ENCODE data around the gene VPS37C. TPM values are rescaled to one million over a fixed set of nuclear protein-coding genes. Genes with fewer than 3 reads are reported as not detected.

VPS37C gene
- total and polyA plus RNA-seq, 10 of the 15 experiments (the other 5 are each of a cell fraction or from before 2014, with no cell fraction given): 0.39 to 16.5 (median 7.8) TPM

DNA sequence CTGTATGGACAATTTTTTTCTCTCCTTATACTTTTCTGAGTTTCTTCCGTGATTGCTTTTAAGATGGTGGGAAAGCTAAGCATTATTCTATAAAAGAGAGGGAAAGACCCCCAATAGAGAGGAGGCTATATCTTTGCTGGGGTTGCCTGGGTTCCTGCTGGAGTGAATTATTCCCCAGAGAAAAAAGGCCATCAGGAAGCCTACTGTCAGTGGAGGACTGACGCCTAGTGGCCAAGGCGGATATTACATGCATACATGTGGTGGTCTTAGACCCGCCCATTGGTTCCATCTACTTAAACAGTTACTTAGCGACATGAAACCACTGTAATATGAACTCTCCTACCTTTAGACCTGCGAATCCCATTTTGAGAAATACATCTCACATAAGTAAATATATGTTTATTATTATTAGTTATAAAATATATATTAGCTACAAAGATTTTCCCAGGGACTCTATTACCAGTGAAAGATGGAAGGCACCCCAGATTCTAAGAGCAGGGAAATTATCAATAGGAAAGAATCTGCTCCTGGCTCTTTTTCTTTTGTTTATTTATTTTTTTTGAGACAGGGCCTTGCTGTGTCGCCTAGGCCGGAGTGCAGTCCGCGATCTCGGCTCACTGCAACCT, 26.4 kb upstream of the VPS37C start (continued):
- TF ChIP-seq JUND (IDR thresholded peaks at IDR 0.05; ENCODE audit: low read depth, low read length) (no peak), NR2C1 (IDR thresholded peaks at IDR 0.05) (no peak), SREBF2 (IDR thresholded peaks at IDR 0.05; ENCODE audit: low read length) (no peak), CHD1 (IDR thresholded peaks at IDR 0.05; ENCODE audit: low read depth, low read length) (no peak), SMAD1 (IDR thresholded peaks at IDR 0.05; ENCODE audit: low read depth, partially characterized antibody) (no peak), MLLT1 (IDR thresholded peaks at IDR 0.05) (no peak), HDAC2 (IDR thresholded peaks at IDR 0.05) (no peak), GATAD2B (conservative IDR thresholded peaks at IDR 0.05; ENCODE audit: low read depth) (no peak), YY1 (IDR thresholded peaks at IDR 0.05; ENCODE audit: low read depth, low read length) (peak; percentile 76), EED (IDR thresholded peaks at IDR 0.05; ENCODE audit: low read depth) (no peak), RAD51 (IDR thresholded peaks at IDR 0.05) (no peak), MEF2B (IDR thresholded peaks at IDR 0.05; ENCODE audit: partially characterized antibody, poor library complexity, severe bottlenecking) (peak; percentile 95)
- TF ChIP-seq, protein P1, sequence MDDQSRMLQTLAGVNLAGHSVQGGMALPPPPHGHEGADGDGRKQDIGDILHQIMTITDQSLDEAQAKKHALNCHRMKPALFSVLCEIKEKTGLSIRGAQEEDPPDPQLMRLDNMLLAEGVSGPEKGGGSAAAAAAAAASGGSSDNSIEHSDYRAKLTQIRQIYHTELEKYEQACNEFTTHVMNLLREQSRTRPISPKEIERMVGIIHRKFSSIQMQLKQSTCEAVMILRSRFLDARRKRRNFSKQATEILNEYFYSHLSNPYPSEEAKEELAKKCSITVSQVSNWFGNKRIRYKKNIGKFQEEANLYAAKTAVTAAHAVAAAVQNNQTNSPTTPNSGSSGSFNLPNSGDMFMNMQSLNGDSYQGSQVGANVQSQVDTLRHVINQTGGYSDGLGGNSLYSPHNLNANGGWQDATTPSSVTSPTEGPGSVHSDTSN (IDR thresholded peaks at IDR 0.05; ENCODE audit: insufficient replicate concordance, low read depth, low read length): no peak
- TF ChIP-seq, protein P2, sequence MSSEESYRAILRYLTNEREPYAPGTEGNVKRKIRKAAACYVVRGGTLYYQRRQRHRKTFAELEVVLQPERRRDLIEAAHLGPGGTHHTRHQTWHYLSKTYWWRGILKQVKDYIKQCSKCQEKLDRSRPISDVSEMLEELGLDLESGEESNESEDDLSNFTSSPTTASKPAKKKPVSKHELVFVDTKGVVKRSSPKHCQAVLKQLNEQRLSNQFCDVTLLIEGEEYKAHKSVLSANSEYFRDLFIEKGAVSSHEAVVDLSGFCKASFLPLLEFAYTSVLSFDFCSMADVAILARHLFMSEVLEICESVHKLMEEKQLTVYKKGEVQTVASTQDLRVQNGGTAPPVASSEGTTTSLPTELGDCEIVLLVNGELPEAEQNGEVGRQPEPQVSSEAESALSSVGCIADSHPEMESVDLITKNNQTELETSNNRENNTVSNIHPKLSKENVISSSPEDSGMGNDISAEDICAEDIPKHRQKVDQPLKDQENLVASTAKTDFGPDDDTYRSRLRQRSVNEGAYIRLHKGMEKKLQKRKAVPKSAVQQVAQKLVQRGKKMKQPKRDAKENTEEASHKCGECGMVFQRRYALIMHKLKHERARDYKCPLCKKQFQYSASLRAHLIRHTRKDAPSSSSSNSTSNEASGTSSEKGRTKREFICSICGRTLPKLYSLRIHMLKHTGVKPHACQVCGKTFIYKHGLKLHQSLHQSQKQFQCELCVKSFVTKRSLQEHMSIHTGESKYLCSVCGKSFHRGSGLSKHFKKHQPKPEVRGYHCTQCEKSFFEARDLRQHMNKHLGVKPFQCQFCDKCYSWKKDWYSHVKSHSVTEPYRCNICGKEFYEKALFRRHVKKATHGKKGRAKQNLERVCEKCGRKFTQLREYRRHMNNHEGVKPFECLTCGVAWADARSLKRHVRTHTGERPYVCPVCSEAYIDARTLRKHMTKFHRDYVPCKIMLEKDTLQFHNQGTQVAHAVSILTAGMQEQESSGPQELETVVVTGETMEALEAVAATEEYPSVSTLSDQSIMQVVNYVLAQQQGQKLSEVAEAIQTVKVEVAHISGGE (CRISPR knock-in tag; IDR thresholded peaks at IDR 0.05): no peak
- TF ChIP-seq, protein P3, sequence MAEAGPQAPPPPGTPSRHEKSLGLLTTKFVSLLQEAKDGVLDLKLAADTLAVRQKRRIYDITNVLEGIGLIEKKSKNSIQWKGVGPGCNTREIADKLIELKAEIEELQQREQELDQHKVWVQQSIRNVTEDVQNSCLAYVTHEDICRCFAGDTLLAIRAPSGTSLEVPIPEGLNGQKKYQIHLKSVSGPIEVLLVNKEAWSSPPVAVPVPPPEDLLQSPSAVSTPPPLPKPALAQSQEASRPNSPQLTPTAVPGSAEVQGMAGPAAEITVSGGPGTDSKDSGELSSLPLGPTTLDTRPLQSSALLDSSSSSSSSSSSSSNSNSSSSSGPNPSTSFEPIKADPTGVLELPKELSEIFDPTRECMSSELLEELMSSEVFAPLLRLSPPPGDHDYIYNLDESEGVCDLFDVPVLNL (IDR thresholded peaks at IDR 0.05; ENCODE audit: low read depth, low read length): no peak
- TF ChIP-seq, protein P4, sequence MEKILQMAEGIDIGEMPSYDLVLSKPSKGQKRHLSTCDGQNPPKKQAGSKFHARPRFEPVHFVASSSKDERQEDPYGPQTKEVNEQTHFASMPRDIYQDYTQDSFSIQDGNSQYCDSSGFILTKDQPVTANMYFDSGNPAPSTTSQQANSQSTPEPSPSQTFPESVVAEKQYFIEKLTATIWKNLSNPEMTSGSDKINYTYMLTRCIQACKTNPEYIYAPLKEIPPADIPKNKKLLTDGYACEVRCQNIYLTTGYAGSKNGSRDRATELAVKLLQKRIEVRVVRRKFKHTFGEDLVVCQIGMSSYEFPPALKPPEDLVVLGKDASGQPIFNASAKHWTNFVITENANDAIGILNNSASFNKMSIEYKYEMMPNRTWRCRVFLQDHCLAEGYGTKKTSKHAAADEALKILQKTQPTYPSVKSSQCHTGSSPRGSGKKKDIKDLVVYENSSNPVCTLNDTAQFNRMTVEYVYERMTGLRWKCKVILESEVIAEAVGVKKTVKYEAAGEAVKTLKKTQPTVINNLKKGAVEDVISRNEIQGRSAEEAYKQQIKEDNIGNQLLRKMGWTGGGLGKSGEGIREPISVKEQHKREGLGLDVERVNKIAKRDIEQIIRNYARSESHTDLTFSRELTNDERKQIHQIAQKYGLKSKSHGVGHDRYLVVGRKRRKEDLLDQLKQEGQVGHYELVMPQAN (conservative IDR thresholded peaks at IDR 0.05): no peak
- TF ChIP-seq, protein P5, sequence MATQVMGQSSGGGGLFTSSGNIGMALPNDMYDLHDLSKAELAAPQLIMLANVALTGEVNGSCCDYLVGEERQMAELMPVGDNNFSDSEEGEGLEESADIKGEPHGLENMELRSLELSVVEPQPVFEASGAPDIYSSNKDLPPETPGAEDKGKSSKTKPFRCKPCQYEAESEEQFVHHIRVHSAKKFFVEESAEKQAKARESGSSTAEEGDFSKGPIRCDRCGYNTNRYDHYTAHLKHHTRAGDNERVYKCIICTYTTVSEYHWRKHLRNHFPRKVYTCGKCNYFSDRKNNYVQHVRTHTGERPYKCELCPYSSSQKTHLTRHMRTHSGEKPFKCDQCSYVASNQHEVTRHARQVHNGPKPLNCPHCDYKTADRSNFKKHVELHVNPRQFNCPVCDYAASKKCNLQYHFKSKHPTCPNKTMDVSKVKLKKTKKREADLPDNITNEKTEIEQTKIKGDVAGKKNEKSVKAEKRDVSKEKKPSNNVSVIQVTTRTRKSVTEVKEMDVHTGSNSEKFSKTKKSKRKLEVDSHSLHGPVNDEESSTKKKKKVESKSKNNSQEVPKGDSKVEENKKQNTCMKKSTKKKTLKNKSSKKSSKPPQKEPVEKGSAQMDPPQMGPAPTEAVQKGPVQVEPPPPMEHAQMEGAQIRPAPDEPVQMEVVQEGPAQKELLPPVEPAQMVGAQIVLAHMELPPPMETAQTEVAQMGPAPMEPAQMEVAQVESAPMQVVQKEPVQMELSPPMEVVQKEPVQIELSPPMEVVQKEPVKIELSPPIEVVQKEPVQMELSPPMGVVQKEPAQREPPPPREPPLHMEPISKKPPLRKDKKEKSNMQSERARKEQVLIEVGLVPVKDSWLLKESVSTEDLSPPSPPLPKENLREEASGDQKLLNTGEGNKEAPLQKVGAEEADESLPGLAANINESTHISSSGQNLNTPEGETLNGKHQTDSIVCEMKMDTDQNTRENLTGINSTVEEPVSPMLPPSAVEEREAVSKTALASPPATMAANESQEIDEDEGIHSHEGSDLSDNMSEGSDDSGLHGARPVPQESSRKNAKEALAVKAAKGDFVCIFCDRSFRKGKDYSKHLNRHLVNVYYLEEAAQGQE (IDR thresholded peaks at IDR 0.05; ENCODE audit: low read depth, low read length): no peak

Measured in GM12878 (cell line).